Dermis blood vessel endothelial cell (primary cell): ENCODE data around the gene SMIM21. TPM values are rescaled to one million over a fixed set of nuclear protein-coding genes. Genes with fewer than 3 reads are reported as not detected.

Source experiments
- DNase-seq: peaks from one replicate; pipeline ENCODE4 v3.0.0; 2010
- total RNA-seq: library from RNA; depleted of rRNA; stranded (reverse); fragments of >200 nt; gene quantifications from 2 replicates; pipeline ENCODE4 v1.2.3, GENCODE V29; 2014

The SMIM21 gene
- total RNA-seq, 1 donor from 2014 or later: not detected

GRCh38 chr18:75376004-75376403 lies 51.5 kb downstream of the SMIM21 start:
- no peak for DNase-seq

GRCh38 chr18:75375341-75375740 lies 52.2 kb downstream of the SMIM21 start:
- DNase-seq: no peak

- no peak for DNase-seq
These were observed 53.0 kb downstream of the SMIM21 start for GRCh38 chr18:75374466-75374865.

GRCh38 chr18:75369026-75369721 lies 58.3 kb downstream of the SMIM21 start:
- no peak for DNase-seq

- no peak for DNase-seq
These were observed 61.7 kb downstream of the SMIM21 start for GRCh38 chr18:75365837-75366236.

GRCh38 chr18:75365254-75365629 lies 62.3 kb downstream of the SMIM21 start:
- DNase-seq: no peak

- DNase-seq: no peak
These were observed 62.8 kb downstream of the SMIM21 start for GRCh38 chr18:75364512-75365253.

- no peak for DNase-seq
These were observed 63.9 kb downstream of the SMIM21 start for GRCh38 chr18:75363446-75364225.

GRCh38 chr18:75362435-75362834 lies 65.1 kb downstream of the SMIM21 start:
- DNase-seq: no peak

- no peak for DNase-seq
These were observed 66.6 kb downstream of the SMIM21 start for GRCh38 chr18:75360941-75361340.

- DNase-seq: no peak
These were observed 67.3 kb downstream of the SMIM21 start for GRCh38 chr18:75360215-75360614.

Other genes starting within 250 kb of the SMIM21 start
- 21.1 and 23.0 TPM in 2 replicates for gene PTGR3, start 218.6 kb downstream of the SMIM21 start, total RNA-seq
- 10.0 and 15.0 TPM in 2 replicates for gene TSHZ1, start 216.9 kb downstream of the SMIM21 start, total RNA-seq